GM13976 (cell line): ENCODE results near the gene BNIP3.

Experiments
- DNase-seq: peaks from one replicate; pipeline ENCODE4 v3.0.0; 2012; ENCODE audit warnings: low spot score
- in situ Hi-C: fragments of 300-500 bp; cut with MboI; formaldehyde crosslinking; loops from one replicate; pipeline ENCODE4 v1.12.0; 2022; ENCODE audit warnings: low sequenced_read_pairs, mixed read lengths, inconsistent platforms; ENCODE audit not compliant: unreplicated experiment
- TF ChIP-seq, protein P1 (sequence below): IDR thresholded peaks from 2 replicates; pipeline ENCODE4 v1.5.1; 2012; ENCODE audit warnings: borderline replicate concordance, mild to moderate bottlenecking; ENCODE audit not compliant: insufficient read depth; ENCODE audit errors: extremely low read depth, missing control alignments, control extremely low read depth

BNIP3 gene

GRCh38 chr10:131963350-131963749 lies 18.4 kb downstream of the BNIP3 start:
- in situ Hi-C loops = no loop called here
- TF ChIP-seq, protein P1, sequence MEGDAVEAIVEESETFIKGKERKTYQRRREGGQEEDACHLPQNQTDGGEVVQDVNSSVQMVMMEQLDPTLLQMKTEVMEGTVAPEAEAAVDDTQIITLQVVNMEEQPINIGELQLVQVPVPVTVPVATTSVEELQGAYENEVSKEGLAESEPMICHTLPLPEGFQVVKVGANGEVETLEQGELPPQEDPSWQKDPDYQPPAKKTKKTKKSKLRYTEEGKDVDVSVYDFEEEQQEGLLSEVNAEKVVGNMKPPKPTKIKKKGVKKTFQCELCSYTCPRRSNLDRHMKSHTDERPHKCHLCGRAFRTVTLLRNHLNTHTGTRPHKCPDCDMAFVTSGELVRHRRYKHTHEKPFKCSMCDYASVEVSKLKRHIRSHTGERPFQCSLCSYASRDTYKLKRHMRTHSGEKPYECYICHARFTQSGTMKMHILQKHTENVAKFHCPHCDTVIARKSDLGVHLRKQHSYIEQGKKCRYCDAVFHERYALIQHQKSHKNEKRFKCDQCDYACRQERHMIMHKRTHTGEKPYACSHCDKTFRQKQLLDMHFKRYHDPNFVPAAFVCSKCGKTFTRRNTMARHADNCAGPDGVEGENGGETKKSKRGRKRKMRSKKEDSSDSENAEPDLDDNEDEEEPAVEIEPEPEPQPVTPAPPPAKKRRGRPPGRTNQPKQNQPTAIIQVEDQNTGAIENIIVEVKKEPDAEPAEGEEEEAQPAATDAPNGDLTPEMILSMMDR = no peak
- DNase-seq = no peak

GRCh38 chr10:131961777-131962662 lies 19.7 kb downstream of the BNIP3 start:
- in situ Hi-C loops = no loop called here
- TF ChIP-seq, protein P1 = no peak
- DNase-seq = no peak

- TF ChIP-seq, protein P1 = no peak
- no peak for DNase-seq
- in situ Hi-C loops = no loop called here
Observed at GRCh38 chr10:131961047-131961776, 20.5 kb downstream of the BNIP3 start.

DNA sequence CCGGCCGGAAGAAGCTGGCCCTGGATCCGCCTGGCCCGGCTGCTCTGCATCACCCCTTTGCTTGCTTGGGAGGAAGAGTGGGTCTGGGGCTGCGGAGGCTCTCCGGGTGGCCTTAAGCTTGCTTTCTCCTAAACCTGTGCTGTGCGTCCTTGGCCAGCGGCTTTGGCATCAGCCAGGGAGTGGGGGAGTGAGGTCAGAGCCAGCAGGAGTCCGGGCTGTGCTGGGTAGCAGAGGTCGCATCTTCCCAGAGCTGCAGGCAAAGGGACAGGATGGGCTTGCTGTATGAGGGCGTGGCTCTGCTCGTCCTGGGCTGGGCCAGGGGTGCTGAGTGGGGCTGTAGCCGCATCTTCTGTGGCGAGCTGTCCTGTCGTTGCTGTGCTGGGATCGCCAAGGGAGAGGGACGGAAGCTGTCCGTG lies 21.1 kb downstream of the BNIP3 start:
- in situ Hi-C loops = no loop called here
- DNase-seq = no peak
- TF ChIP-seq, protein P1 = no peak

DNA sequence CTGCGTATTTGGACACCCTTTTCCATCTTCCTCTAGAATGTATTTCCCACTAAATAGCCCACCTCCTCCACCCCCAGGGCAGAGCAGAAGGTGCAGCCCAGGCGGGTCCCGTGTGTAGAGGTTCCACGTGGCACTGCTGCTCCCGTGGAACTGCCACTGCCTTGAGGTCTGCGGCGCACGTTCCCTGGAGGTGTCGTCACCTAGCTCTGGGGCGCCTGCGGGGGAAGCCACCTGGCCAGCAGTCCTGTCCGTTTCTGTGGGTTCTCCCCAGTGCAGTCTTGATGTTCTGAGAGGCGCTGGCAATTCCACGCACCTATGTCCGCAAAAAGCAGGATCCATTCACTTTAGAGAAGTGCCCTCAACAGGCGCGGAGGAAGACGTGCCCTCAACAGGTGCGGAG lies 21.9 kb downstream of the BNIP3 start:
- in situ Hi-C loops = no loop called here
- no peak for DNase-seq
- TF ChIP-seq, protein P1 = no peak

GRCh38 chr10:131955591-131956340 lies 26.0 kb downstream of the BNIP3 start:
- in situ Hi-C loops = no loop called here
- no peak for DNase-seq
- TF ChIP-seq, protein P1 = no peak
